Measurements from ENCODE around the gene PHYHD1. TPM values are rescaled to one million over a fixed set of nuclear protein-coding genes. Genes with fewer than 3 reads are reported as not detected.
A peak's percentile ranks its signal among the peaks of the same experiment; 100 is the strongest.

Gene PHYHD1
- polyA plus RNA-seq, 3 donors from 2014 or later, result 2.7 to 7.1 (median 4.1) TPM

DNA sequence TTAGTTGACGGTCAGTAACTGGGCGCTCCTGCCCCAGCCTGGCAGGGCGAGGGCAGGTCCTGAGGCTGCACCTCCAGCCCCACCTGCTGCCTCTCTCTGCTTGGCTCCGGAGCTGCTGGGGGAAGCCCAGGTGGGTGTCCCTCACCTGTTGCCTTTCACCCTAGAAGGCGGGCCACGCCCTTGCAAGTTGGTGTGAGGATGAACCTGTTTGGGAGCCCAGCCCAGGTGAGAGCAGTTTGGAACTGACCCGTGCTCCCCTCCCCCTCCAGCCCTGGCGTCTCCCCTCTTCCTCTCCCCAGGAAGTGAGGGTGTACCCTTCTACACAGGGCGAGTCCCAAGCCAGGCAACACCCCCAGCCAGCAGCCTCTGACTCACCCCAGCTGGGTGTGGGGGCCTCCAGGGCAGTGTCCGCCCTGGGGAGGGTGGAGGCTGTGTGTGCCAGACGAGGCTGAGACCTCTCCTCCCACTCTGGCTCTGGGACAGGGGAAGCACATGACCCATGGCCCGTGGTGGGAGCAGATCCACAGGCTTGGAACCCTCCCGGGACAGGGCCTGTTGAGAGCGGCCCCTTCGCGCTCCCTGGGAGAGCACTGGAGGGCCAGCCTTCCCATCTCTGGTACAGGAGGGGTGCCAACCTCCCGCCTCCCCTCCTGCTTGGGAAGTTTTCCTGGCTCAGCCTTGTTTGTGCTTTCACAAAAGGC is 28.4 kb upstream of the PHYHD1 start:
- peaks cover 65 to 76% of the 10 kb centered on the region in 2 donors for H3K4me1 Mint-ChIP-seq
- DNase-seq, result peak; percentile 46 to 52 (median 49)
- H3K4me3 Mint-ChIP-seq, result peak overlapping the region; percentile 26 to 74 (median 62)

GRCh38 chr9:128893354-128893753 is 27.4 kb upstream of the PHYHD1 start:
- Mint-ChIP-seq H3K27me3 (ENCODE audit: low read depth in 3 of 3) (peaks cover 0 to 6% (median 2%) of the 10 kb centered on the region in 3 donors), H3K4me1 (peaks cover 64 to 76% of the 10 kb centered on the region in 2 donors), H3K4me3 (peak overlapping the region; percentile 44 to 76 (median 74)), H3K27ac (peak overlapping the region; percentile 83 to 95 (median 92)), H3K9me3 (no peaks in the 10 kb centered on the region), H3K36me3 (peaks cover 10 to 28% (median 22%) of the 10 kb centered on the region in 3 donors)
- no peak for DNase-seq

More for the DNA sequence above, 28.4 kb upstream of the PHYHD1 start:
- Mint-ChIP-seq H3K9me3 (no peaks in the 10 kb centered on the region), H3K27me3 (ENCODE audit: low read depth in 3 of 3) (peaks cover 0 to 6% (median 2%) of the 10 kb centered on the region in 3 donors), H3K36me3 (peaks cover 10 to 24% (median 22%) of the 10 kb centered on the region in 3 donors), H3K27ac (peak overlapping the region; percentile 83 to 95 (median 92))

DNA sequence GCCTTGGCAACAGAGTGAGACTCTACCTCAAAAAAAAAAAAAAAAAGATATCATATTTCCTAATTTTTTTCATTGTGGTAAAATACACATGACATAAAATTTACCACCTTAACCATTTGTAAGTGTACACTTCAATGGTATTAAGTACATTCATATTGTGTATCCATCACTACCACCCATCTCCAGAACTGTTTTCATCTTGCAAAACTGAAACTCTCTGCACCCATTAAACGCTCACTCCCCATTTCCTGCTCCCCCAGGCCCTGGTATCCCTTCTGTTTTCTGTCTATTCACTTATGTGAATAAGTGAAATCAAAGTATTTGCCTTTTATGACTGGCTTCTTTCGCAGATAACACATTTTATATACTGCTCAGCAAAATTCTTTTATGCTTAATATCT is 26.0 kb upstream of the PHYHD1 start:
- Mint-ChIP-seq H3K27me3 (ENCODE audit: low read depth in 3 of 3) (peaks cover 2 to 10% (median 4%) of the 10 kb centered on the region in 3 donors), H3K4me1 (peaks cover 69 to 81% of the 10 kb centered on the region in 2 donors), H3K9me3 (no peaks in the 10 kb centered on the region), H3K27ac (peak overlapping the region; percentile 78 to 91 (median 86)), H3K36me3 (peaks cover 10 to 35% (median 20%) of the 10 kb centered on the region in 3 donors), H3K4me3 (peak overlapping the region; percentile 31 to 72 (median 61))
- peak in 2 of 3 donors; percentile 35 to 43 for DNase-seq

GRCh38 chr9:128895556-128895955 is 25.2 kb upstream of the PHYHD1 start:
- Mint-ChIP-seq H3K27ac (peak overlapping the region; percentile 78 to 91 (median 86)), H3K27me3 (ENCODE audit: low read depth in 3 of 3) (peaks cover 2 to 10% (median 4%) of the 10 kb centered on the region in 3 donors), H3K9me3 (no peaks in the 10 kb centered on the region), H3K4me3 (peak overlapping the region in 4 of 5 donors; percentile 33 to 72 (median 62)), H3K4me1 (peaks cover 77 to 87% of the 10 kb centered on the region in 2 donors), H3K36me3 (peaks cover 10 to 36% (median 17%) of the 10 kb centered on the region in 3 donors)
- DNase-seq, result no peak

- no peak for DNase-seq
- peaks cover 4 to 13% (median 12%) of the 10 kb centered on the region in 3 donors for H3K27me3 Mint-ChIP-seq (ENCODE audit: low read depth in 3 of 3)
- peak overlapping the region; percentile 93 to 97 (median 96) for H3K27ac Mint-ChIP-seq
These were observed 22.4 kb upstream of the PHYHD1 start for GRCh38 chr9:128898382-128898781.

DNA sequence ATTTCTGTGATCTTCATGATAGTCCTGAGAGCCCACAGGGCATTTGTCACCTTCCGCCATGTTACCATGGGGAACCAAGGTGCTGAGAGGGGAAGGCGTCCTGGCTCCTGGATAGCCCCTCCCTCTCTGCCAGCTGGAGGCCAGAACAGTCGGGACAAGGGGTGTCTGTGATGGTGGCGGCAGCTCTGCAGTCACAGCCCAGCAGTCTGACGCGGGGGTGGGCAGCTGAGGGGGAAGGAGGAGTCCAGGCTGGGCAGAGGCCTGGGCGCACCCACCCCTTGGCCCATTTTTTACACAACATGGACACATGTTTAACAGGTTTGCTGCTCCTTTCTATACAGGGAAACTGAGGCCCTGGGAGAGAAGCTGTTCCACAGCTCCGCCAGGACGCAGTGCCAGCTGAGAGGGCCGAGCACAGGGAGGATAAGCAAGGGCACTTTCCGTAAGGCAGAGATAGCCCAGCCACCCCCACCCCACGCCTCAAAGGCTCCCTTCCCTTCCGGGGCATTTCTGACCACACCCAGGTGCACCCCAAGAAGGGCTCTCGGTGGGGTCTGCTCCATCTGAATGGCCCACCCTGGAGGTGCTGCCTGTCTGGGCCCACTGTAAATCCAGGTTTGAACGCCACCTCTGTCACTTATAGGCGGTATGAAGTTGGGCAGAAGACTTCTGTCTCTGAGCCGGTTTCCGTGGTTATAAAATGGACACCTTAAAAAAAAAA is 21.8 kb upstream of the PHYHD1 start:
- DNase-seq, result no peak
- peaks cover 5 to 31% (median 12%) of the 10 kb centered on the region in 3 donors for H3K36me3 Mint-ChIP-seq
- peaks cover 88 to 93% of the 10 kb centered on the region in 2 donors for H3K4me1 Mint-ChIP-seq

More at GRCh38 chr9:128898382-128898781, 22.4 kb upstream of the PHYHD1 start:
- peaks cover 8 to 34% (median 13%) of the 10 kb centered on the region in 3 donors for H3K36me3 Mint-ChIP-seq
- no peaks in the 10 kb centered on the region for H3K9me3 Mint-ChIP-seq
- H3K4me3 Mint-ChIP-seq, result peak overlapping the region; percentile 57 to 79 (median 73)
- H3K4me1 Mint-ChIP-seq, result peaks cover 86 to 91% of the 10 kb centered on the region in 2 donors

DNA sequence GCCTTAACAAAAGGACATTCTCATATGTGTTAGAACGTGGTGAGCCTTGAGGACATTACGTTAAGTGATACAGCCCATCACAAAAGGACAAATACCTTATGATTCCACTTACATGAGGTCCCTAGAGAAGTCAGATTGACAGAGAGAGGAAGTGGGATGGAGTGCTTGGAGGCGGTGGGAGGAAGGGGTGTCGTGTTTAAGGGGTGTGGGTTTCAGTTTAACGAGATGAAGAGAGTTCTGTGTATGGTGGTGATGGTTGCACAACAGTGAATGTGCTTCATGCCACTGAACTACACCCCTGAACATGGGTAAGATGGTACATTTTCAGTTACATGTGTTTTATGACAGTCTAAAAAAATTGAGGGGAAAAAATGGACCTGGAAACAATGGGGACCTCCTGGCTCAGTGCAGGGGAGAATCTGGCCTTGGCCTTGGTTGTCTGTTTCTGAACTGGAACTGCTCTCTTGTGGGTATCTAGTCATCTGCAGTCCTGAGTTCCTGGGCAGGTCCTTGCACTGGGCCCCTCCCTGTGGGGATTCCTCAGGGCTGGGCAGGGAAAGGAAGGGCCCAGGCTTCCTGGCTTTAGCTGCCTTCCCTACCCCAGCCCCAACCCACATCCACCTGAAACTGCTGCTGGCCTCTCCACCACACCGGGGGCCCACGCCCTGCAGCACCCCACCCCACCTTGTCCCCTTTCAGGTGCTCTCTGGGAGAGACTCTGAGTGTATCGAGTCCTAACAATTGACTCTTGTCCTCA is 21.0 kb upstream of the PHYHD1 start:
- Mint-ChIP-seq H3K36me3 (peaks cover 5 to 29% (median 11%) of the 10 kb centered on the region in 3 donors), H3K9me3 (no peaks in the 10 kb centered on the region), H3K27ac (peak overlapping the region; percentile 93 to 97 (median 96)), H3K27me3 (ENCODE audit: low read depth in 3 of 3) (peaks cover 4 to 13% (median 10%) of the 10 kb centered on the region in 3 donors), H3K4me1 (peaks cover 89 to 90% of the 10 kb centered on the region in 2 donors), H3K4me3 (peak overlapping the region; percentile 57 to 82 (median 74))
- DNase-seq, result peak; percentile 51 to 58 (median 57)

More for the DNA sequence above, 21.8 kb upstream of the PHYHD1 start:
- Mint-ChIP-seq H3K9me3 (no peaks in the 10 kb centered on the region), H3K4me3 (peak overlapping the region; percentile 57 to 82 (median 74)), H3K27ac (peak overlapping the region; percentile 93 to 97 (median 96)), H3K27me3 (ENCODE audit: low read depth in 3 of 3) (peaks cover 4 to 13% (median 10%) of the 10 kb centered on the region in 3 donors)

DNA sequence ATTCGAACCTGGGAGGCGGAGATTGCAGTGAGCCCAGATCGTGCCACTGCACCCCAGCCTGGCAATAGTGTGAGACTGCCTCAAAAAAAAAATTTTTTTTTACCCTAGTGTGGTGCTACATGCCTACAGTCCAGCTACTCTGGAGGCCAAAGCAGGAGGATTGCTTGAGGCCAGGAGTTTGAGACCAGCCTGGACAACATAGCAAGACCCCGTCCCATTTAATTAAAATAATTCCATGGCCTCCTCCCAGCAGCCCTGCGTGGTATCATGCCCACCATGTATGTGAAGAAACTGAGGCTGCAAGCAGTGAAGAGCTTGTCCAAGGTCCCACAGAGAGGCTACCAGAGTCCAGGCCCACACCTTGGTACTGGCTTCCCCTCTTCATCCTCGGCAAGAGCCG is 19.4 kb upstream of the PHYHD1 start:
- H3K27me3 Mint-ChIP-seq (ENCODE audit: low read depth in 3 of 3), result peaks cover 2 to 13% (median 10%) of the 10 kb centered on the region in 3 donors
- no peak for DNase-seq
- peaks cover under 1 to 20% (median 8%) of the 10 kb centered on the region in 3 donors for H3K36me3 Mint-ChIP-seq
- H3K27ac Mint-ChIP-seq, result peak overlapping the region; percentile 93 to 97 (median 96)
- no peaks in the 10 kb centered on the region for H3K9me3 Mint-ChIP-seq
- H3K4me3 Mint-ChIP-seq, result peak overlapping the region in 4 of 5 donors; percentile 17 to 89 (median 54)
- peaks cover 84% of the 10 kb centered on the region in 2 donors for H3K4me1 Mint-ChIP-seq

DNA sequence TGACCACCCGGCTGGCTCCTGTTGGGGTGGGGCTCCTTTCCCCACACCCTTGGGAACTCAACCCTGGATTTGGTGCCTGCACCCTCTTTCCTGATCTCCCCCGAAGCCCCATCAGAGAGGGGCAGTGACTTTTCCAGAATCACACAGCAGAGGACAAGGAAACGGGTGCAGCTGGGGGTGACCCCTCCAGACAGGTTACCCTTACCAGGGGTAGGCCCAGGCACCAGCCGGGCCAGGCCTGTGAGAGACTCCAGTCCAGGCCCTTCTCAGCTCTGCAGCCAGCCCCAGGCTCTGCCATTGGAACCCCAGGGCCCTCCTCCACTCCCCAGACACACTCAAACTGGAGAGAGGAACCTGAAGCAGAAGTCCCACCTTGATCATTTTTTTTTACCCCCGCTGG is 19.0 kb upstream of the PHYHD1 start:
- no peak for DNase-seq
- Mint-ChIP-seq H3K27ac (peak overlapping the region; percentile 93 to 97 (median 96)), H3K9me3 (no peaks in the 10 kb centered on the region), H3K36me3 (peaks cover 0 to 18% (median 7%) of the 10 kb centered on the region in 3 donors), H3K4me3 (peak overlapping the region; percentile 83 to 89 (median 87)), H3K4me1 (peaks cover 84% of the 10 kb centered on the region in 2 donors), H3K27me3 (ENCODE audit: low read depth in 3 of 3) (peaks cover 2 to 13% (median 10%) of the 10 kb centered on the region in 3 donors)

DNA sequence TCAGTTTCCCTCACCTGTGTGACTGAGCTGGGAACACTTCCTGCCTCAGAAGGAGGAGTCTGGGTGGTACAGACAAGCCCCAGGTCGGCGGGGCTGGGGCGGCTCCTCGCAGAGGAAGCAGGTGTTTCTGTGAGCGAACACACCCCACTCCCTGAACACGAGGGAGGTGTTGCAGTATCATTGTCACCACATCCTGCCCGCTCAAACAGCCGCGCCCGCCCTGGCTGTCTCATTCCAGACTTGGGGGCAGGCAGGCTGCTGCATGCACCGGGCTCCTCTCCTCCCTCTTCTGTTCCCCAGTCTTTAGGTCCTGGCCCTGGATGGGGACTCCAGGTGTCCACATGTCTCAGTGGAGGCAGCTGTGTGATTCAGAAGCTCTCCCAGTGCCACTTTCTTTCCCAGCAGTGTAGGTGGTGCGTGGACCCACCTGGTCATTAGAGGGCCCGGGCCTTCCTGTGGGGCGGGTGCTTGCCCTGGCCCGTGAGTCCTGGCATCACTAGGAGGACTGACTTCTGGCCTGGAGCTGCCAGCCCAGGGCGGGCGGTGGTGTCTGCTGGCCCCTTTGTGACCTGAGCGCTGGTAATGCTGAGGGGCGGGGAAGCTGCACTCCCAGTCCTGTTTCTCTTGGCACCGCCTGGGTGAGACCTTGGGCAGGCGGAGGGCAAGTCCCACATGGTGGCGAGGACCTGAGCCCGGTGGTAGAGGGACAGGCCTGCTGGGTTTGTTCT is 18.3 kb upstream of the PHYHD1 start:
- Mint-ChIP-seq H3K27ac (peak overlapping the region; percentile 93 to 97 (median 96)), H3K9me3 (no peaks in the 10 kb centered on the region), H3K36me3 (peaks cover 3 to 18% (median 6%) of the 10 kb centered on the region in 3 donors), H3K27me3 (ENCODE audit: low read depth in 3 of 3) (peaks cover 2 to 13% (median 10%) of the 10 kb centered on the region in 3 donors), H3K4me1 (peaks cover 80 to 87% of the 10 kb centered on the region in 2 donors), H3K4me3 (peak overlapping the region; percentile 83 to 89 (median 87))
- DNase-seq, result peak; percentile 86 to 89 (median 88)

DNA sequence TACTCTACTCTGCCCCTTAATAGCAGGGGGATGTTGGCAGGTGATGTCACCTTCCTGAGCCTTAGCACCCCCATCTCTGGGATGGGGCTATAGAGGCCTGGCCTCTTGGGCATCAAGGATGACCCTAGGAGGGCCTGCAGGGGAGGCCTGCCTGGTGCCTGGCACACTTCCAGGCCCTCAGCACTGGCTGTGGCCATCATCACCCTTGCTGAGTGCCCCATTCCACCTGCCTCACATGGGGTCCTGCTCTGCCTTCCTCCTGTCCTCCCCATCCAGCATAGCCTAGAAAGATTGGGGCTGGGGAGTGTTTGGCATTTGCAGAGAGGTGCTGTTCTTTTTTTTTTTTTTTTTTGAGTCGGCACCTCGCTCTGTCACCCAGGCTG is 17.7 kb upstream of the PHYHD1 start:
- Mint-ChIP-seq H3K27ac (peak overlapping the region; percentile 93 to 97 (median 96)), H3K36me3 (peaks cover 8 to 20% (median 12%) of the 10 kb centered on the region in 3 donors), H3K27me3 (ENCODE audit: low read depth in 3 of 3) (peaks cover 2 to 15% (median 10%) of the 10 kb centered on the region in 3 donors), H3K9me3 (no peaks in the 10 kb centered on the region), H3K4me3 (peak overlapping the region; percentile 83 to 89 (median 87)), H3K4me1 (peaks cover 76 to 87% of the 10 kb centered on the region in 2 donors)
- DNase-seq, result peak in 1 of 3 donors; percentile 18

- H3K36me3 Mint-ChIP-seq, result peaks cover 11 to 22% (median 22%) of the 10 kb centered on the region in 3 donors
- peak overlapping the region; percentile 86 to 97 (median 95) for H3K27ac Mint-ChIP-seq
- H3K4me3 Mint-ChIP-seq, result peak overlapping the region; percentile 57 to 88 (median 86)
- peaks cover 69 to 86% of the 10 kb centered on the region in 2 donors for H3K4me1 Mint-ChIP-seq
- no peak for DNase-seq
- peaks cover 4 to 15% (median 10%) of the 10 kb centered on the region in 3 donors for H3K27me3 Mint-ChIP-seq (ENCODE audit: low read depth in 3 of 3)
- H3K9me3 Mint-ChIP-seq, result no peaks in the 10 kb centered on the region
These were observed 16.7 kb upstream of the PHYHD1 start for GRCh38 chr9:128903871-128904620.
